ENCODE measurements around the gene DST. TPM values are rescaled to one million over a fixed set of nuclear protein-coding genes. Genes with fewer than 3 reads are reported as not detected.

Gene DST
- total and polyA plus RNA-seq, 2 donors (not counting 1 experiment from before 2014, with no cell fraction given) = 1.5 to 1.9 TPM

DNA sequence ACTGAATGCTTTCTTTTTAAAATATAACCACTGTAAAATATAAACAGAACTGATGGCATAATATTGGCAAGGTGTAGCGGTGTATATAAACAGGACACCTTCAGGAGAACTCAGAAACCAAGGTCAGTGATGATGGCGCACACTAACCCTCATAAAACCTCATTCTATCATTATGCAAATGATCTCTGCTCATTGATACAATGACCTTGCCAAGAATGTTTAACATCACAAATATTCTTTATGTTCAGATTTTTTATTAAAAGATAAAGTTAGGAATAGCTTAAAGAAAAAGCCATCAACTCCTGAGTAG, 48.6 kb upstream of the DST start:
- Mint-ChIP-seq H3K4me3 (no peak overlapping the region), H3K27ac (no peak overlapping the region), H3K27me3 (peaks cover 3% of the 10 kb centered on the region), H3K9me3 (ENCODE audit: insufficient read depth) (peaks cover 2% of the 10 kb centered on the region), H3K4me1 (no peaks in the 10 kb centered on the region)
- Histone ChIP-seq H3K27me3 (replicated peaks in 1 of 4; ENCODE audit: control extremely low read depth in 1 of 4, control insufficient read depth in 3 of 4, insufficient read depth in 4 of 4, low read length in 3 of 4) (no peaks in the 10 kb centered on the region), H3K4me3 (ENCODE audit: control extremely low read depth in 1 of 5, extremely low read depth in 1 of 5, insufficient read depth in 1 of 5, low read depth in 2 of 5, low read length in 4 of 5) (no peak overlapping the region), H3K9me3 (ENCODE audit: control extremely low read depth in 1 of 3, control insufficient read depth in 2 of 3, insufficient read depth in 1 of 3, low read length in 2 of 3) (no peaks in the 10 kb centered on the region), H4K20me1 (ENCODE audit: control insufficient read depth, insufficient read depth, low read length, poor library complexity, severe bottlenecking) (no peaks in the 10 kb centered on the region), H3K36me3 (replicated peaks in 1 of 2; ENCODE audit: control extremely low read depth in 1 of 2, control insufficient read depth in 1 of 2, extremely low read depth in 1 of 2, insufficient read depth in 2 of 2, low read length in 1 of 2) (no peaks in the 10 kb centered on the region), H3K4me1 (ENCODE audit: control insufficient read depth in 2 of 2, insufficient read depth in 2 of 2, low read length in 2 of 2) (no peaks in the 10 kb centered on the region), H3K79me2 (ENCODE audit: control insufficient read depth, insufficient read depth, low read length) (no peaks in the 10 kb centered on the region), H3K4me2 (replicated peaks; ENCODE audit: low read depth, low read length, poor library complexity, severe bottlenecking) (no peak overlapping the region), H2AFZ (ENCODE audit: insufficient read depth, low read depth, low read length, poor library complexity, severe bottlenecking) (no peak overlapping the region), H3K9ac (ENCODE audit: low read length) (no peak overlapping the region), H3K27ac (ENCODE audit: low read length in 2 of 2) (no peak overlapping the region)
- CTCF ChIA-PET = no interaction called here
- ATAC-seq (ENCODE audit: low read depth) (no peak), DNase-seq (no peak)
- TF ChIP-seq CTCF (IDR thresholded peaks at IDR 0.05) (no peak), EZH2 (IDR thresholded peaks at IDR 0.05; ENCODE audit: borderline replicate concordance, insufficient read depth, low read depth, low read length, poor library complexity, severe bottlenecking) (no peak)
- intact Hi-C loops (cut with micrococcal nuclease) = no loop called here
- WGBS (ENCODE audit: insufficient coverage) = no CpG with 5 or more reads among the region's 2 CpGs
- POLR2A ChIA-PET = no interaction called here

GRCh38 chr6:56690519-56691285, 48.0 kb upstream of the DST start:
- Histone ChIP-seq H3K79me2 (ENCODE audit: control insufficient read depth, insufficient read depth, low read length) (no peaks in the 10 kb centered on the region), H3K4me2 (replicated peaks; ENCODE audit: low read depth, low read length, poor library complexity, severe bottlenecking) (no peak overlapping the region), H3K27ac (ENCODE audit: low read length in 2 of 2) (no peak overlapping the region), H3K27me3 (replicated peaks in 1 of 4; ENCODE audit: control extremely low read depth in 1 of 4, control insufficient read depth in 3 of 4, insufficient read depth in 4 of 4, low read length in 3 of 4) (no peaks in the 10 kb centered on the region), H3K4me3 (ENCODE audit: control extremely low read depth in 1 of 5, extremely low read depth in 1 of 5, insufficient read depth in 1 of 5, low read depth in 2 of 5, low read length in 4 of 5) (no peak overlapping the region), H3K9ac (ENCODE audit: low read length) (no peak overlapping the region), H3K9me3 (ENCODE audit: control extremely low read depth in 1 of 3, control insufficient read depth in 2 of 3, insufficient read depth in 1 of 3, low read length in 2 of 3) (no peaks in the 10 kb centered on the region), H3K36me3 (replicated peaks in 1 of 2; ENCODE audit: control extremely low read depth in 1 of 2, control insufficient read depth in 1 of 2, extremely low read depth in 1 of 2, insufficient read depth in 2 of 2, low read length in 1 of 2) (no peaks in the 10 kb centered on the region), H4K20me1 (ENCODE audit: control insufficient read depth, insufficient read depth, low read length, poor library complexity, severe bottlenecking) (no peaks in the 10 kb centered on the region), H2AFZ (ENCODE audit: insufficient read depth, low read depth, low read length, poor library complexity, severe bottlenecking) (no peak overlapping the region), H3K4me1 (ENCODE audit: control insufficient read depth in 2 of 2, insufficient read depth in 2 of 2, low read length in 2 of 2) (no peaks in the 10 kb centered on the region)
- intact Hi-C loops (cut with micrococcal nuclease) = no loop called here
- H3K27me3 Mint-ChIP-seq = peaks cover 3% of the 10 kb centered on the region
- POLR2A ChIA-PET = no interaction called here
- DNase-seq (no peak), ATAC-seq (ENCODE audit: low read depth) (no peak)
- no peak overlapping the region for H3K27ac Mint-ChIP-seq
- WGBS (ENCODE audit: insufficient coverage) = no CpG with 5 or more reads among the region's 4 CpGs
- peaks cover 2% of the 10 kb centered on the region for H3K9me3 Mint-ChIP-seq (ENCODE audit: insufficient read depth)
- no peaks in the 10 kb centered on the region for H3K4me1 Mint-ChIP-seq
- TF ChIP-seq CTCF (IDR thresholded peaks at IDR 0.05) (no peak), EZH2 (IDR thresholded peaks at IDR 0.05; ENCODE audit: borderline replicate concordance, insufficient read depth, low read depth, low read length, poor library complexity, severe bottlenecking) (no peak)
- no peak overlapping the region for H3K4me3 Mint-ChIP-seq
- CTCF ChIA-PET = no interaction called here

All from B cell (primary cell).